ENCODE results near the gene ZSWIM8. TPM values are rescaled to one million over a fixed set of nuclear protein-coding genes. Genes with fewer than 3 reads are reported as not detected.

The ZSWIM8 gene
- total RNA-seq, 2 experiments from 2014 or later = 66.4 to 70.7 TPM

GRCh38 chr10:73779018-73779417 lies 6.4 kb upstream of the ZSWIM8 start:
- Mint-ChIP-seq H3K27ac (no peak overlapping the region), H3K36me3 (ENCODE audit: low read depth) (peaks cover 45% of the 10 kb centered on the region), H3K9me3 (no peaks in the 10 kb centered on the region), H3K4me1 (ENCODE audit: low read depth) (peaks cover 65% of the 10 kb centered on the region), H3K27me3 (no peaks in the 10 kb centered on the region), H3K4me3 (no peak overlapping the region)
- Histone ChIP-seq H3K9me3 (ENCODE audit: control insufficient read depth in 1 of 2, insufficient read depth in 1 of 2, low read length in 2 of 2) (no peaks in the 10 kb centered on the region), H3K27me3 (ENCODE audit: control insufficient read depth in 1 of 2, insufficient read depth in 2 of 2, low read length in 2 of 2) (no peaks in the 10 kb centered on the region), H3K4me3 (ENCODE audit: low read length) (no peak overlapping the region), H3K36me3 (ENCODE audit: insufficient read depth, low read length) (peaks cover 50% of the 10 kb centered on the region), H3K27ac (ENCODE audit: low read depth in 1 of 2, low read length in 2 of 2) (no peak overlapping the region), H3K4me1 (ENCODE audit: insufficient read depth, low read length) (peaks cover 39% of the 10 kb centered on the region)
- ChIA-PET CTCF (interaction anchor here (1.2 to 2.5 kb wide), 2 partner anchors 10 to 101 kb away, joined by 3 to 11 read pairs; no protein-coding TSS in a partner anchor), POLR2A (interaction anchor here (0.8 to 10.2 kb wide), 4 partner anchors 9 to 49 kb away, joined by 4 to 244 read pairs (median 6); a partner anchor contains a TSS)
- ATAC-seq (ENCODE audit: poor library complexity) (no peak), DNase-seq (no peak)
- no peak for TF ChIP-seq CTCF (IDR thresholded peaks at IDR 0.05)
- intact Hi-C loops (cut with DNase I, micrococcal nuclease) = loop anchor here in 1 of 2 experiments (5.0 kb wide), 1 partner anchor 1433 kb away; the partner anchor contains the start of gene VDAC2

- Histone ChIP-seq H3K4me3 (ENCODE audit: low read length) (no peak overlapping the region), H3K36me3 (ENCODE audit: insufficient read depth, low read length) (peaks cover 48% of the 10 kb centered on the region), H3K27me3 (ENCODE audit: control insufficient read depth in 1 of 2, insufficient read depth in 2 of 2, low read length in 2 of 2) (no peaks in the 10 kb centered on the region), H3K27ac (ENCODE audit: low read depth in 1 of 2, low read length in 2 of 2) (no peak overlapping the region), H3K4me1 (ENCODE audit: insufficient read depth, low read length) (peaks cover 33% of the 10 kb centered on the region), H3K9me3 (ENCODE audit: control insufficient read depth in 1 of 2, insufficient read depth in 1 of 2, low read length in 2 of 2) (no peaks in the 10 kb centered on the region)
- H3K4me3 Mint-ChIP-seq = peak overlapping the region; percentile 68
- ChIA-PET POLR2A (interaction anchor here (1.9 to 10.2 kb wide), 3 partner anchors 9 to 49 kb away, joined by 6 to 244 read pairs (median 6); a partner anchor contains a TSS), CTCF (interaction anchor here (2.5 kb wide), 1 partner anchor 11 kb away, joined by 11 read pairs; no protein-coding TSS in a partner anchor)
- H3K9me3 Mint-ChIP-seq = no peaks in the 10 kb centered on the region
- intact Hi-C loops (cut with DNase I, micrococcal nuclease) = loop anchor here in 1 of 2 experiments (5.0 to 10.0 kb wide), 4 partner anchors 285 to 1562 kb away; partner anchors contain the start of genes ADK, ANAPC16, AP3M1 and ASCC1
- no peak for TF ChIP-seq CTCF (IDR thresholded peaks at IDR 0.05)
- ATAC-seq (ENCODE audit: poor library complexity) = no peak
- peaks cover 61% of the 10 kb centered on the region for H3K4me1 Mint-ChIP-seq (ENCODE audit: low read depth)
- peak overlapping the region; percentile 94 for H3K27ac Mint-ChIP-seq
- DNase-seq = no peak
- H3K36me3 Mint-ChIP-seq (ENCODE audit: low read depth) = peaks cover 41% of the 10 kb centered on the region
- H3K27me3 Mint-ChIP-seq = no peaks in the 10 kb centered on the region
Measured at GRCh38 chr10:73779539-73780197, 5.7 kb upstream of the ZSWIM8 start.

- Mint-ChIP-seq H3K27me3 (no peaks in the 10 kb centered on the region), H3K9me3 (no peaks in the 10 kb centered on the region), H3K27ac (peak overlapping the region; percentile 94), H3K4me3 (peak overlapping the region; percentile 100), H3K36me3 (ENCODE audit: low read depth) (peaks cover 39% of the 10 kb centered on the region), H3K4me1 (ENCODE audit: low read depth) (peaks cover 61% of the 10 kb centered on the region)
- ChIA-PET CTCF (no interaction called here), POLR2A (interaction anchor here (1.9 to 10.2 kb wide), 3 partner anchors 10 to 50 kb away, joined by 6 to 244 read pairs (median 6); a partner anchor contains a TSS)
- Histone ChIP-seq H3K4me1 (ENCODE audit: insufficient read depth, low read length) (peaks cover 29% of the 10 kb centered on the region), H3K27me3 (ENCODE audit: control insufficient read depth in 1 of 2, insufficient read depth in 2 of 2, low read length in 2 of 2) (no peaks in the 10 kb centered on the region), H3K4me3 (ENCODE audit: low read length) (no peak overlapping the region), H3K36me3 (ENCODE audit: insufficient read depth, low read length) (peaks cover 42% of the 10 kb centered on the region), H3K27ac (ENCODE audit: low read depth in 1 of 2, low read length in 2 of 2) (no peak overlapping the region), H3K9me3 (ENCODE audit: control insufficient read depth in 1 of 2, insufficient read depth in 1 of 2, low read length in 2 of 2) (no peaks in the 10 kb centered on the region)
- no peak for ATAC-seq (ENCODE audit: poor library complexity)
- intact Hi-C loops (cut with DNase I, micrococcal nuclease) = loop anchor here in 1 of 2 experiments (5.0 to 10.0 kb wide), 3 partner anchors 286 to 1563 kb away; partner anchors contain the start of genes ADK, ANAPC16, AP3M1 and ASCC1
- DNase-seq = no peak
- TF ChIP-seq CTCF (IDR thresholded peaks at IDR 0.05) = no peak
Measured at GRCh38 chr10:73780301-73780700, 5.1 kb upstream of the ZSWIM8 start.
